K562 (cell line): Measurements from ENCODE around the gene PRKAG1. TPM values are rescaled to one million over a fixed set of nuclear protein-coding genes. Genes with fewer than 3 reads are reported as not detected.

ENCODE experiments used
- RFX5 ChIP-seq: IDR thresholded peaks from 2 replicates; pipeline ENCODE4 v1.6.1; 2011; ENCODE audit warnings: low read depth, mild to moderate bottlenecking, improper control_type of control experiment, low read length
- polyA plus RNA-seq, 8 experiments: library from polyadenylated mRNA; depleted of rRNA in 4 of 8; stranded (reverse) in 5 of 8; unstranded in 3 of 8; fragments of >200 nt; fragmentation: Nextera tagmentation in 2 of 8; fragmentation: Illumina TruSeq in 1 of 8; extraction: Ambion mirVana in 2 of 8; extraction: Trizol in 1 of 8; gene quantifications; 2 replicates each; pipeline versions ENCODE4 v1.2.1 to v1.2.3, GENCODE V29; 2011 to 2014; ENCODE audit warnings: inconsistent platforms in 1 of 8, missing spikeins in 1 of 8
- total RNA-seq, 7 experiments: library from RNA; depleted of rRNA in 6 of 7; stranded (reverse); fragments of >200 nt in 6 of 7; fragmentation: Illumina TruSeq in 2 of 7; extraction: Trizol in 2 of 7; gene quantifications; 2 replicates each; pipeline versions ENCODE4 v1.2.1 to v1.2.3, GENCODE V29; 2011 to 2021; ENCODE audit warnings: low replicate concordance in 1 of 7
- TF ChIP-seq, protein P1 (sequence below): sonication (generic); formaldehyde crosslinking; IDR thresholded peaks from 2 replicates; pipeline ENCODE4 v1.8.0; 2022; ENCODE audit warnings: mild to moderate bottlenecking, missing genetic modification reagents, borderline replicate concordance
- TF ChIP-seq, protein P2 (sequence below): sonication (generic); formaldehyde crosslinking; IDR thresholded peaks from 2 replicates; pipeline ENCODE4 v1.8.0; 2022; ENCODE audit warnings: mild to moderate bottlenecking, missing genetic modification reagents

PRKAG1 gene
- total and polyA plus RNA-seq, 9 of the 15 experiments (the other 6 are each of a cell fraction or from before 2014, with no cell fraction given) = 51.1 to 126 (median 79.1) TPM

DNA sequence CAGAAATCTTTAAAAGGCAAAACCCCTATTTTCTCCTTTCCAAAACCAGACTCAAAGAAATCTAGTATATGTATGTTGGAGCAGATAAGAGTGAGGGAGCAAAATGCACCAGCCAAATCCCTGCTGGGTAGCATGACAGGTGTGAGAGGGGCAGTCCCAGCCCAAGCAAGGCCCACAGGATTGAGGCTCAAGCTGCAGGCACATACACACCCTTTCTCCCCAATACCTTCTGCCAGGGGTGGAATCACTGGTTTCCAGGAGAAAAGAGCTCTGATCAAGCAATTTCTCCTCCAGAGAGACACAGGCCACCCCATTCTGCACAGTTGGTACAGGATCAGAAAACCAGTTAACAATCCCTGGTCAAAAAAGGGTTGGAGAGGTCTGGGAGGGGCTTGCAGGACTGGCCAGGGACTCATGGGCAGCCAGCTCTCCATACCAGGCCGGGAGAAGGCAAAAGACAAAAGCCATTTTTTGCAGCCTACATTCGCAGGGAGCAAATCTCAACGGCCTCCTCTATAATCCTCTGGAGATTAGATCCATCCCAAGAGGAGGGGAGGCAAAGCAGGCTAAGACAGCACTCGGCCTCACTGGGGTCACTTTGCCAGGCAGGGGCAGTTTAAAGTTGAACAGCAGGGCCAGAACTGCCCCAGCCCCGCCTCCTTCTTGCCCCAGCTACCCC, 39.9 kb upstream of the PRKAG1 start (continued):
- TF ChIP-seq, protein P1, sequence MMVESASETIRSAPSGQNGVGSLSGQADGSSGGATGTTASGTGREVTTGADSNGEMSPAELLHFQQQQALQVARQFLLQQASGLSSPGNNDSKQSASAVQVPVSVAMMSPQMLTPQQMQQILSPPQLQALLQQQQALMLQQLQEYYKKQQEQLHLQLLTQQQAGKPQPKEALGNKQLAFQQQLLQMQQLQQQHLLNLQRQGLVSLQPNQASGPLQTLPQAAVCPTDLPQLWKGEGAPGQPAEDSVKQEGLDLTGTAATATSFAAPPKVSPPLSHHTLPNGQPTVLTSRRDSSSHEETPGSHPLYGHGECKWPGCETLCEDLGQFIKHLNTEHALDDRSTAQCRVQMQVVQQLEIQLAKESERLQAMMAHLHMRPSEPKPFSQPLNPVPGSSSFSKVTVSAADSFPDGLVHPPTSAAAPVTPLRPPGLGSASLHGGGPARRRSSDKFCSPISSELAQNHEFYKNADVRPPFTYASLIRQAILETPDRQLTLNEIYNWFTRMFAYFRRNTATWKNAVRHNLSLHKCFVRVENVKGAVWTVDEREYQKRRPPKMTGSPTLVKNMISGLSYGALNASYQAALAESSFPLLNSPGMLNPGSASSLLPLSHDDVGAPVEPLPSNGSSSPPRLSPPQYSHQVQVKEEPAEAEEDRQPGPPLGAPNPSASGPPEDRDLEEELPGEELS (CRISPR knock-in tag) = 0 out of 2 replicates have a peak, but pooled peaks have one; percentile 10
- TF ChIP-seq, protein P2, sequence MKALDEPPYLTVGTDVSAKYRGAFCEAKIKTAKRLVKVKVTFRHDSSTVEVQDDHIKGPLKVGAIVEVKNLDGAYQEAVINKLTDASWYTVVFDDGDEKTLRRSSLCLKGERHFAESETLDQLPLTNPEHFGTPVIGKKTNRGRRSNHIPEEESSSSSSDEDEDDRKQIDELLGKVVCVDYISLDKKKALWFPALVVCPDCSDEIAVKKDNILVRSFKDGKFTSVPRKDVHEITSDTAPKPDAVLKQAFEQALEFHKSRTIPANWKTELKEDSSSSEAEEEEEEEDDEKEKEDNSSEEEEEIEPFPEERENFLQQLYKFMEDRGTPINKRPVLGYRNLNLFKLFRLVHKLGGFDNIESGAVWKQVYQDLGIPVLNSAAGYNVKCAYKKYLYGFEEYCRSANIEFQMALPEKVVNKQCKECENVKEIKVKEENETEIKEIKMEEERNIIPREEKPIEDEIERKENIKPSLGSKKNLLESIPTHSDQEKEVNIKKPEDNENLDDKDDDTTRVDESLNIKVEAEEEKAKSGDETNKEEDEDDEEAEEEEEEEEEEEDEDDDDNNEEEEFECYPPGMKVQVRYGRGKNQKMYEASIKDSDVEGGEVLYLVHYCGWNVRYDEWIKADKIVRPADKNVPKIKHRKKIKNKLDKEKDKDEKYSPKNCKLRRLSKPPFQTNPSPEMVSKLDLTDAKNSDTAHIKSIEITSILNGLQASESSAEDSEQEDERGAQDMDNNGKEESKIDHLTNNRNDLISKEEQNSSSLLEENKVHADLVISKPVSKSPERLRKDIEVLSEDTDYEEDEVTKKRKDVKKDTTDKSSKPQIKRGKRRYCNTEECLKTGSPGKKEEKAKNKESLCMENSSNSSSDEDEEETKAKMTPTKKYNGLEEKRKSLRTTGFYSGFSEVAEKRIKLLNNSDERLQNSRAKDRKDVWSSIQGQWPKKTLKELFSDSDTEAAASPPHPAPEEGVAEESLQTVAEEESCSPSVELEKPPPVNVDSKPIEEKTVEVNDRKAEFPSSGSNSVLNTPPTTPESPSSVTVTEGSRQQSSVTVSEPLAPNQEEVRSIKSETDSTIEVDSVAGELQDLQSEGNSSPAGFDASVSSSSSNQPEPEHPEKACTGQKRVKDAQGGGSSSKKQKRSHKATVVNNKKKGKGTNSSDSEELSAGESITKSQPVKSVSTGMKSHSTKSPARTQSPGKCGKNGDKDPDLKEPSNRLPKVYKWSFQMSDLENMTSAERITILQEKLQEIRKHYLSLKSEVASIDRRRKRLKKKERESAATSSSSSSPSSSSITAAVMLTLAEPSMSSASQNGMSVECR (CRISPR knock-in tag) = 0 out of 2 replicates have a peak, but pooled peaks have one; percentile 14
- TF ChIP-seq RFX5 = no peak
